ENCODE data around the gene IDI2.

IDI2 gene

DNA sequence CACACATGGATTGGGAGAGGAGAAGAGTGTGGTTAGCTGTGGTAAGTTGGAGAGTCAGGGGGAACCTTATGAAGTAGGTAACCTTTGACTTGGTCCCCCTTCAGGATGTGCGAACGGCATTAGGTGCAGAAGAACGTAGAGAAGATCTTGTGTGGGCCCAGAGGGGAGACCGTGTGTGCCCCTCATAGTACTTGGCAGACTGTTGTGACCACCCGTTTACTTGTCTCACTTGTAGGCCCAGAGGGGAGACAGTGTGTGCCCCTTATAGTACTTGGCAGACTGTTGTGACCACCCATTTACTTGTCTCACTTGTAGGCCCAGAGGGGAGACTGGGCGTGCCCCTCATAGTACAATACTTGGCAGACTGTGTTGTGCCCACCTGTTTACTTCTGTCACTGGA lies 34.9 kb downstream of the IDI2 start:
- TF ChIP-seq, protein P1, sequence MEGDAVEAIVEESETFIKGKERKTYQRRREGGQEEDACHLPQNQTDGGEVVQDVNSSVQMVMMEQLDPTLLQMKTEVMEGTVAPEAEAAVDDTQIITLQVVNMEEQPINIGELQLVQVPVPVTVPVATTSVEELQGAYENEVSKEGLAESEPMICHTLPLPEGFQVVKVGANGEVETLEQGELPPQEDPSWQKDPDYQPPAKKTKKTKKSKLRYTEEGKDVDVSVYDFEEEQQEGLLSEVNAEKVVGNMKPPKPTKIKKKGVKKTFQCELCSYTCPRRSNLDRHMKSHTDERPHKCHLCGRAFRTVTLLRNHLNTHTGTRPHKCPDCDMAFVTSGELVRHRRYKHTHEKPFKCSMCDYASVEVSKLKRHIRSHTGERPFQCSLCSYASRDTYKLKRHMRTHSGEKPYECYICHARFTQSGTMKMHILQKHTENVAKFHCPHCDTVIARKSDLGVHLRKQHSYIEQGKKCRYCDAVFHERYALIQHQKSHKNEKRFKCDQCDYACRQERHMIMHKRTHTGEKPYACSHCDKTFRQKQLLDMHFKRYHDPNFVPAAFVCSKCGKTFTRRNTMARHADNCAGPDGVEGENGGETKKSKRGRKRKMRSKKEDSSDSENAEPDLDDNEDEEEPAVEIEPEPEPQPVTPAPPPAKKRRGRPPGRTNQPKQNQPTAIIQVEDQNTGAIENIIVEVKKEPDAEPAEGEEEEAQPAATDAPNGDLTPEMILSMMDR (IDR thresholded peaks at IDR 0.05; ENCODE audit: control insufficient read depth, extremely low read depth, insufficient read depth): no peak
- no peak for DNase-seq (ENCODE audit: low read depth)
- H3K4me3 ChIP-seq (ENCODE audit: low read depth, low read length): no peak overlapping the region

DNA sequence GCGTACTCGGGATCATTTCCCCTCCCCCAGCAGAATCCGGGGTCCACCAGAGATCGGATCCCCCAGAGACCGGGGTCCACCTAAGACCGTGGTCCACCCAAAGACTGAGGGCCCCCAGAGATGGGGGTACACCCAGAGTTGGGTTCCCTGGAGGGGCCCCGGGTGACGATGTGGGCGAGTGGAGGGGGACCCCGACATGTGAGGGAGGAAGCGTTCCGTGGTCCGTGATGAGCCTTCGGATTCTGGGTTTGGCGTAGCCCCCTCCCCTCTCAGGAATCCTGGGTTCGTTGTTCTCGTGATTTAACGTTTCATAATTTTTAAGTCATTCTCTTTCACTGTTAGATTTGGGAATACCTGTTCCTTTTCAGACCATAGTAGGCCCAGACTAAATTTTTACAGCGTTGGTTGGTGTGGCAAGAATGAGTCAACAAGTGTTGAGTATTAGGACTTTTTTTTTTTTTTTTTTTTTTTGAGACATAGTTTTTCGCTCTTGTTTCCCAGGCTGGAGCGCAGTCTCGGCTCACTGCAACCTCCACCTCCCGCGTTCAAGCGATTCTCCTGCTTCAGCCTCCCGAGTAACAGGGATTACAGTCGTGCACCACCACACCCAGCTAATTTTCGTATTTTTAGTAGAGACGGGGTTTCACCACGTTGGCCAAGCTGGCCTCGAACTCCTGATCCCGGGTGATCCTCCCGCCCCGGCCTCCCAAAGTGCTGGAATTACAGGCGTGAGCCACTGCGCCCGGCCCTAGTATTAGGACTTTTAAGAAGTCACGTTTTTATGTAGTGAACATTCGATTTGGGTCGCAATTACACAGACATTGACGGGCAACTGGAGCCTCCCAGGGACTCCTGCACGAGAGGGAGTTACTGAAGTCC lies 36.8 kb downstream of the IDI2 start:
- TF ChIP-seq, protein P1 (IDR thresholded peaks at IDR 0.05; ENCODE audit: control insufficient read depth, extremely low read depth, insufficient read depth): no peak
- peak overlapping the region; percentile 92 for H3K4me3 ChIP-seq (ENCODE audit: low read depth, low read length)
- no peak for DNase-seq (ENCODE audit: low read depth)

DNA sequence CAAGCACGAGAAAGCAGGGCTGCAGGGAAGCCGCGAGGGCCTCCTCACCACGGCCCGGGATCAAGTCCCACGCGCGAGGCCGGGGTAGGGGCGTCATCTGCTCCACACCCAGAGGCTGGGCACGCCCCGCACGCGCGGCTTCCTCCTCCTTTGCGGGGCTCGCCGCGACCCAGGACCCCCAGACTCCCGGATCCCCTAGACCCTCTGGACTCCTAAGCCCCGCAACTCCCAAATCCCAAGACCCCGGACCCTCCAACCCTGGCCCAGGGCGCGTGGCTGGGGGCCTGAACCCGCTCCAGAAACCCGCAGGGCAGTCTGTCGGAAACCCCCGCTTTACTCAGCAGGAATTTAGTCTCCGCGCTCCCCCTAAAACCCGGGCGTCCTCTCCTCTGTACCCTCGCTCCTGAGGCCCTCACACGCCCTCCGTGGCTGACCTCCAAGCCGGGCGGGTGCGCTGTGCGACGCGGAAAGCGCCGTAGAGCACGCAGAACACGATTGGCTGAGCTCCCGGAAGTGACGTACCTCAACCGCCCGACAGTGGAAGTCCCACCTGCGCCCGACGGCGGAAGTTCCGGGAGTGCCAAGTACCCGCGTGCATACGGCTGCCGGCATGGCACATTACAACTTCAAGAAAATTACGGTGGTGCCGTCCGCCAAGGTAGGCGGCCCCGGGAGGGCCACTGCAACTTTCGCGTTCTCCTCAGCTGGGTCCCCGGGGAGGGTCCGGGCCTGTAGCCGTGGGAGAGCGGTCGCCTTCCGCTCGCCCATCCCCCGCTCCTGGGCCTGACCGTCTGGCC lies 37.6 kb downstream of the IDI2 start, which contains the start of gene GTPBP4:
Gene GTPBP4 (plus strand): TSS at position 565 of the 797 bp plus-strand sequence. CDS start 46 bp downstream, at position 611.
- TF ChIP-seq, protein P1 (IDR thresholded peaks at IDR 0.05; ENCODE audit: control insufficient read depth, extremely low read depth, insufficient read depth): peak; percentile 56
- peak; percentile 94 for DNase-seq (ENCODE audit: low read depth)
- peak within 1 kb of the TSS; percentile 92 for H3K4me3 ChIP-seq (ENCODE audit: low read depth, low read length)

DNA sequence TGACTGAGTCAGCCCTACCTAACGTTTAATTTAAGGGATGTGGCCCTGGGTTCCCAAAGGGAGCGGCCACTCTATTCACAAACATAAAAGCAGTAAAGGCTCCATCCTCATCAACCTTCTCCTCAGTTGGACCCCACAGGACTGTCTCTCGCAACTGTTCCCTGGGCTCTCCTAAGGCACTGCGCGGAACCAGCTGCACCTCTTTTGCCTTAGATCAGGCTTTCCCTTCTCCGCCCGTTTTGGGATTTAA lies 38.1 kb downstream of the IDI2 start:
- TF ChIP-seq, protein P1 (IDR thresholded peaks at IDR 0.05; ENCODE audit: control insufficient read depth, extremely low read depth, insufficient read depth): no peak
- DNase-seq (ENCODE audit: low read depth): no peak
- H3K4me3 ChIP-seq (ENCODE audit: low read depth, low read length): peak overlapping the region; percentile 92

DNA sequence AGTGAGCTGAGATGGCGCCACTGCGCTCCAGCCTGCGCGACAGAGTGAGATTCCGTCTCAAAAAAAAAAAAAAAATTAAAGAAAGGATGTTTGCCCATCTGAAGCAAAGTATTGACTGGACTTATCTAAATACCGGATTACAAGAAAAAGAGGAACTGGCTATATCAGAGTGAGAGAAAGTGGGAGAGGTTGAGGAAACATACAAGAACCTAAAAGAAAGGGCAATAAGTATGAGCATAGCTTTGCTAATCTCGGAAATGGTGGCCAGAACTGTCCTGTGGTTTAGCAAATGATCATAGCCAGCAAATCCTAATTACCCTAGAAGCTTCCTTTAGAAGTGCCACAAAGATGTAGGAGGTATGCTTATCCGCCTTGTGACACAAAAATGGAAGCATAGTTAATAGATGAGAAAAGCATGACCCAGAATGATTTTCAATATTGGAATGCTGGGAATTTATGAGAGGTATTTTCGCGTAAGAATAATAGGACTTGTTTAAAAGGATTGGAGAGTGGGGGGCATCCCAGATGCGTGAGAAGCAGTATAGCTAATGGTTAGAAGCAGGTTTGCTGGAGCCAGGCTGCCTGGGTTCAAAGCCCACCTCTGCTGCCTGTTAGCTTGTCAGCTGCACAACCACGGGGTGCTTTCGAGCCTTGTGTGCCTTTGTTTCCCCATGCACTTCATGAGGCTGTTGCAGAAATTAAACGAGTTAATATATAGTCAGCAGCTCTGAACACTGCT lies 38.6 kb downstream of the IDI2 start:
- H3K4me3 ChIP-seq (ENCODE audit: low read depth, low read length): peak overlapping the region; percentile 92
- TF ChIP-seq, protein P1 (IDR thresholded peaks at IDR 0.05; ENCODE audit: control insufficient read depth, extremely low read depth, insufficient read depth): no peak
- no peak for DNase-seq (ENCODE audit: low read depth)

DNA sequence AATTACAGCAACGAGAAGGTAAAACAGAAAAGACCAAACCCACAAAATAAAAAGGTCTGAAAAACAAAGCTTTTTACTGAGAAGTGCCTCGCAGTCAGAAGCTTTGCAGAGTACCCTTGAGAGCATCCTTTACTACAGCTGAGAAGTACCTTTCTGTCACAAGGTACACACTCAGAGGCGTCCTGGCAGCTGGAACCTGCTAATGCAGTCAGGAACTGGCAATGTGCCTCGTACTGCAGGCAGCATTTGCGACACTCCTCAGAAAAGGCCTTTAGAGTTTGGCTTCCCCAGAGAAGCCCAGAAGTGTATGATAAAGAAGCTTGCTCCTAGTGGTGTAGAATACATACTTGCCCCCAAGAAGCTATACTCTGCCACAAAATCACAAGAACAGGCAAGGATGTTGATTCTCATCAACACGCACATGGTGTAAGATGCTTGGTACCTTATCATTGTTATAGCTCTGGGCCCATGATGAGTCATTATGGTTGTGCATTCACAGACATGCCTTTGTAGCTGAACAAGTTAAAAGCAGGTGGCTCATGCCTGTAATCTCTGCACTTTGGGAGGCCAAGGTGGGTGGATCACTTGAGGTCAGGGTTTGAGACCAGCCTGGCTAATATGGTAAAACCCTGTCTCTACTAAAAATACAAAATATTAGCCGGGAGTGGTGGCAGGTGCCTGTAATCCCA lies 39.4 kb downstream of the IDI2 start:
- DNase-seq (ENCODE audit: low read depth): no peak

More for the DNA sequence above, 39.4 kb downstream of the IDI2 start:
- TF ChIP-seq, protein P1 (IDR thresholded peaks at IDR 0.05; ENCODE audit: control insufficient read depth, extremely low read depth, insufficient read depth): no peak
- no peak overlapping the region for H3K4me3 ChIP-seq (ENCODE audit: low read depth, low read length)

Measured in LNCaP clone FGC (cell line).